Measurements from ENCODE around the gene TELO2. TPM values are rescaled to one million over a fixed set of nuclear protein-coding genes. Genes with fewer than 3 reads are reported as not detected.
"Not testable (repeated sequence)": the region's sequence is repeated elsewhere in the genome, so short reads cannot be mapped to it uniquely, and the experiment has no call there.

TELO2 gene
- total and polyA plus RNA-seq, 5 experiments from 2014 or later: 9.8 to 51.5 (median 18.1) TPM

DNA sequence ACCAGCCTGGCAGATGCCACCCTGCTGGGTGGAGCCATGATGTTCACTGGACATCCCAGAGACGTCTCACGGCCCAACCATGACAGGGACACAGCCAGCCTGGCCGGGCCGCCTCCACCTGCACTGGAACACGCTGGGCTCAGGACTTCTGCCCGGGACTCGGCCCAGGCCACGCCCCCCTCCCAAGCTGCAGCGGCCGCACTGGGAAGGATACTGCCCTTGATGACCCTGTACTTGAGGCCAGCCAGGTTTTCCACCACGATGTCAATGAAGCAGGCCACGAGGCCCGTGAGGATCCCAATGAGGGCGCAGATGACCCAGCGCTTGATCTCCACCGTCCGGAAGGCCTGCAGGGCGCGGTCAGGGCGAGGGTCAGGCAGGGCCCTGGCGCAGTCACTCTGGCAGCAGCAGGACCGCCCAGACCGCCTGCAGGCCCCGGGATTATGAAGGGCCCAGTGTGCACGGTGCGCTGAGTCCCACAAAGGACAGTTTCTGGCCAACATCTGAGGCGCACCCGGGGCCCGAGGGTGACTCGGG, 32.5 kb upstream of the TELO2 start:
- no peak for DNase-seq
- POLR2A ChIA-PET: no interaction called here
- peaks cover 0 to 7% (median 4%) of the 10 kb centered on the region in 4 donors for H3K4me1 Mint-ChIP-seq
- no peaks in the 10 kb centered on the region for H3K9me3 Mint-ChIP-seq
- H3K27me3 Mint-ChIP-seq: no peaks in the 10 kb centered on the region
- H3K4me3 Mint-ChIP-seq: no peak overlapping the region
- peaks cover 0 to 58% (median 3%) of the 10 kb centered on the region in 3 donors for H3K36me3 Mint-ChIP-seq
- no peak for ATAC-seq
- H3K27ac Mint-ChIP-seq: no peak overlapping the region

DNA sequence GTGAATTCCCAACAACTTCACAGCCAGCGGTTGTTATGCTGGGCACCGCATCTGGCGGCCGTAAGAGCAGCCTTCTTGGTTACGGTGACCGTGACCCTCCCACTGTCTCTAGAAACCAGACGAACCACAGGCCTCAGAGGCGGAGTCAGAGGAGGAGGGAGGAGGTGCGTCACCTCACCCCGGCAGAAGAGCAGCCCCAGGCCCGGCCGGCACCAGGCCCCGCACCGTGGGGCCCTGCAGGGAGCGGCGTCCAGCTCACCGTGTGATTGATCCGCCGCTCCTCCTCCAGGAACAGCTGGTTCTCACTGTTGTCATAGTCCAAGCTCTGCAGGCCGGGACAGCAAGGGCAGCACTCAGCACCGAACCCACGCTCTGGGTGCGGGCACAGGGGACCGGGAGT, 32.0 kb upstream of the TELO2 start:
- ATAC-seq: no peak
- no peaks in the 10 kb centered on the region for H3K9me3 Mint-ChIP-seq

DNA sequence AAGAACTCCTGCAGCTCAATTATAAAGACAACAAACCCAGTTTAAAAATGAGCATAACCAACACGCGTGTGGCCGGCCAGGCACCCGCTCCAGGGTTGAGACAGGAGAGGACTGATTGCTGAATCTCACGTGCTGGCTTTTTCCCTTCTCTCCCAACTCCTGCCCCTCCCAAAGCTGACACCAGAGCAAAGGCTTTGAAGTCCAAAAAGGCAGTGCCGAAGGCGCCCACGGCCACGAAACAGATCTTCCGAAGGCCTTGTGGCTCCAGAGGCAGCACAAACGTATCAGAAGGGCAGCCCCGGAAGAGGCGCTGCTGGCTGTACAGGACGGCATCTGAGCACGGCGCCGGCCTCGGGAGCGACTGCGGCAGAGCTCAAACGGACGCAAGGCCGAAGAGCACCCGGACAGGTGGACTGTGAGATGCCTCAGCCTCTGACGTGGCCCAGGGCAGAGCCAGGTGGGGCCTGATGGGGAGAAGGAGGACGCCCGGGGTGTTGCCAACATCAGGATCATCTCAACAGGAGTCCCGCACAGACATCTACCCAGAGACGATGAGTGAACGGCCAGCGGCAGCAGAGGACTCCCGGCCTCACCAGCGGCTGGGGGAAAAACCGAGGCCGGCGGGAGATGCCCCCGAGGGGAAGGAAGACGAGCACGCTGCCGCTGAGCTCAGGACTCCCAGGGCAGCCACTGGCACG, 28.8 kb upstream of the TELO2 start:
- ATAC-seq (no peak), DNase-seq (no peak)
- POLR2A ChIA-PET: no interaction called here
- no peaks in the 10 kb centered on the region for H3K9me3 Mint-ChIP-seq
- peaks cover 0 to 42% (median 3%) of the 10 kb centered on the region in 3 donors for H3K36me3 Mint-ChIP-seq
- no peaks in the 10 kb centered on the region for H3K27me3 Mint-ChIP-seq
- peak overlapping the region in 1 of 10 donors; percentile 20 for H3K27ac Mint-ChIP-seq
- no peak overlapping the region for H3K4me3 Mint-ChIP-seq
- peaks cover 0 to 16% (median 10%) of the 10 kb centered on the region in 4 donors for H3K4me1 Mint-ChIP-seq

More for the DNA sequence above, 32.0 kb upstream of the TELO2 start:
- Mint-ChIP-seq H3K4me1 (peaks cover 0 to 7% (median 4%) of the 10 kb centered on the region in 4 donors), H3K27me3 (no peaks in the 10 kb centered on the region), H3K36me3 (peaks cover 0 to 58% (median 3%) of the 10 kb centered on the region in 3 donors), H3K27ac (no peak overlapping the region), H3K4me3 (no peak overlapping the region)
- DNase-seq: no peak
- POLR2A ChIA-PET: no interaction called here

DNA sequence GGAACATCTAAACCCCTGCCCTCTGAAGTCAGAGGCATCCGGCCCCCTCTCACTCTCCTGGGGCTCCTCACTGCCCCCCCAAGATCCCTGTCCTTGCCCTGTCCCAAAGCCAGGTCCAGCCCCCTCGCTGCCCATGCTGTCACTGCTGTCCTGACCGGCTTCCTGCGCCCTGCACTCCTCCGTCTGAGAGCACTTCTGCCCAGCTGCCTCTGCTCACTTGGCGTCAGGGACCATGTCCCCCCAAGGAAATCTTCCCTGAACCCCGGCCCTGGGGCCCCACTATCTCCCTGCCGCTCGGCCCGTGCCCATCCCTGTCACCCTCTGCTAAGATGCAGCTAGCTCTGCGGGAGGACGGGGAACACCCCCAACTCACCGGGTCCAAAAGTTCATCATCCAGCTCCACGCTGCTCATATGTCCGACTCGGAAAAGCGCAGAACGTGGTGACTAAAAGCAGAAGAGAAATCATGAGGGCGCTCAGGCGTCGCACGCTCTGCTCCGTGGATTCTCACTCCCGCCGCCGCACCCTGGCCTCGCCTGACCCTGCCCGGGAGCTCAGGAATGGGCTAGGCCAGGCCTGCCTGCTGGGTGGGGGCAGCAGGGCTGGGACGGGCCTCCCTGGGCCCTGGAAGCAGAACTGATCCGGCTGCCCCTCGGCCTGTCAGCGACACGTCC, 28.1 kb upstream of the TELO2 start:
- H3K36me3 Mint-ChIP-seq: peaks cover 0 to 38% (median 3%) of the 10 kb centered on the region in 3 donors
- POLR2A ChIA-PET: interaction anchor here (0.5 to 1.4 kb wide), 2 partner anchors 13 to 199 kb away, joined by 4 read pairs; no protein-coding TSS in a partner anchor
- no peak for DNase-seq
- H3K27me3 Mint-ChIP-seq: no peaks in the 10 kb centered on the region
- H3K4me1 Mint-ChIP-seq: peaks cover 3 to 22% (median 16%) of the 10 kb centered on the region in 4 donors
- no peaks in the 10 kb centered on the region for H3K9me3 Mint-ChIP-seq
- no peak overlapping the region for H3K4me3 Mint-ChIP-seq
- H3K27ac Mint-ChIP-seq: no peak overlapping the region
- ATAC-seq: no peak

DNA sequence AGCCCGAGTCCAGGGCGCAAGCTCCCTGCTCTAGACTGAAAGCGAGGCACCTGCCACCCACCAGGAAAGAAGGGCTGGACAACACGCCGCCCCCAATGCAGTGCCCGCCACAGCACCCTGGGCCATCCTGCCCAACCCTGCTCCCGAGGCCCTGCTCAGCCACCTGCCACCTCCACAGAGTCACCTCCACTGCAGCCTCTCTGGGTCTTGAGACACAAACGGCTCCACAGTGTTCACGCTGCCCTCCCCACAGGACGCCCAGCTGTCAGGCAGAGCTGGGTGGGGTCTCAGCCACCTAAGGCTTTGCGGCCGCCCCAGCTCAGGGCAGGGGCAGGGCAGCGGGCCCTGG, 27.6 kb upstream of the TELO2 start:
- no peak overlapping the region for H3K27ac Mint-ChIP-seq
- ATAC-seq: no peak

DNA sequence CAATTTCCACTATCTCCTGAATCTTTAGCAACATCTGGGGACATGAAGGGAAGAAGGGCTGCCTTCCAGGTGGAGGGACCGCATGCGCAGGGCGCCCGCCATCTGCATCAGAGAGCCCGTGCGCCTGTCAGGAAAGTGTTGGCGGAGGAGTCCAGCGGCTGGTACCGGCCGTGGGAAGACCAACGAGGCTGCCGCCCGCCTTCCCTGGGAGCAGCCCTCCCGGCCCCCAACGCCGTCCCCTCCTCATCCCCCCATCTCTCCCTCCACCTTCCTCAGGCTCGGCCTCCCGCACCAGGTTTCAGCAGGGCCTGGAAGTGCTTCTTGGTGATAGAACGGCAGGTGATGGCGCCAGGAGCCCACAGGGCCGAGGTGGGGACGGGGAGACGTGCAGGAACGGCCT, 27.1 kb upstream of the TELO2 start:
- Mint-ChIP-seq H3K27me3 (no peaks in the 10 kb centered on the region), H3K36me3 (peaks cover 0 to 29% (median 3%) of the 10 kb centered on the region in 3 donors), H3K4me3 (no peak overlapping the region), H3K9me3 (no peaks in the 10 kb centered on the region), H3K27ac (no peak overlapping the region), H3K4me1 (peaks cover 8 to 32% (median 25%) of the 10 kb centered on the region in 4 donors)
- ATAC-seq (no peak), DNase-seq (no peak)
- POLR2A ChIA-PET: interaction anchor here (1.4 kb wide), 1 partner anchor 12 kb away, joined by 4 read pairs; no protein-coding TSS in a partner anchor

More for the DNA sequence above, 27.6 kb upstream of the TELO2 start:
- DNase-seq: no peak
- peaks cover 0 to 34% (median 3%) of the 10 kb centered on the region in 3 donors for H3K36me3 Mint-ChIP-seq
- no peaks in the 10 kb centered on the region for H3K27me3 Mint-ChIP-seq
- H3K4me1 Mint-ChIP-seq: peaks cover 5 to 27% (median 20%) of the 10 kb centered on the region in 4 donors
- POLR2A ChIA-PET: interaction anchor here (0.5 to 1.4 kb wide), 2 partner anchors 12 to 199 kb away, joined by 4 read pairs; no protein-coding TSS in a partner anchor
- H3K4me3 Mint-ChIP-seq: no peak overlapping the region
- no peaks in the 10 kb centered on the region for H3K9me3 Mint-ChIP-seq

DNA sequence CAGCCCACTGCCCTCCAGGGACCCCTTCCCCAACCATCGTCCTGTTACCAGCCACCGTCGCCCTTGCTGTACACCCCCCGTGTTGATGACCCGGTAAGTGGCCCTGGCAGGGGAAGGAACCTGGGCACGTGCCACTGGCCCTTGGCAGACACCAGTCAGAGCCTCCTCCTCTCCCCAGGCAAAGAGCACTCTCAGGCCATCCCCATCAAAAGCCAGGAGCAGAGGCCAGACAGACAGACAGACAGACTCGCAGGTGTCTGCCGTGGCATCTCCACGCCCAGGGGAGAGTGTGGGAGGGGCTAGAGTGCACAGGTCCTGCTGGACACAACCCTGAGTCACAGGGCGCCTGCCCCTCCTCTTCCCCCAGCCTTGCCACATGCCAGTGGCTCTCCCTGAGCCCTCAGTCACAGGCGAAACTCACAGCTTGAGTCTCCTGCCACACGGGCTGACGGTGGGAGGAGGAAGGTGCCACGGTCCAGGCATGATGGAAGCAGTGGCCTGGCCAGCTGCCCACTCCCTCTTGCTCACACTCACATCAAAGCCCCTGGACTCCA, 26.1 kb upstream of the TELO2 start:
- Mint-ChIP-seq H3K4me1 (peaks cover 12 to 40% (median 34%) of the 10 kb centered on the region in 4 donors), H3K9me3 (no peaks in the 10 kb centered on the region), H3K4me3 (no peak overlapping the region), H3K27ac (no peak overlapping the region), H3K27me3 (no peaks in the 10 kb centered on the region), H3K36me3 (peaks cover 0 to 21% (median 0%) of the 10 kb centered on the region in 3 donors)
- DNase-seq: no peak
- no peak for ATAC-seq
- POLR2A ChIA-PET: no interaction called here

DNA sequence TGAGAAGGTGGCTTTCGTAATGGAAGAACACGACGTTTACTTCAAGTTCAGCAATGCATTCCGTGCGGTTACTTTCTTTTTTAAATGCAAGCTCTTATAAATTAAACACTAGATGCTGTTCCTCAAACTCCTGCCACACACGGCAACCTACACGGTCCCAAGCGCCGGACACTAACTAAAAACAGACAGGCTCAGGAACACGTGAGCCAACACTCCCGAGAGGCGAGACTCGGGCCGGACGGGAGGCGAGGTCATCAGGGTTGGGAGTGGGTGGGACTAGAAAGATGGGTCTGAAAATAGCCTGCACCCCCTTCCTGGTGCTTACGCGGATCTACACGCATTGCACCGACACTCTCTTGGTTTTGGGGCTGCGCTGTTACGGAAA, 24.7 kb upstream of the TELO2 start:
- DNase-seq (no peak), ATAC-seq (no peak)
- POLR2A ChIA-PET: no interaction called here
- no peaks in the 10 kb centered on the region for H3K9me3 Mint-ChIP-seq
- H3K4me1 Mint-ChIP-seq: peaks cover 18 to 53% (median 43%) of the 10 kb centered on the region in 4 donors
- peaks cover 0 to 9% (median 0%) of the 10 kb centered on the region in 3 donors for H3K36me3 Mint-ChIP-seq
- H3K27me3 Mint-ChIP-seq: no peaks in the 10 kb centered on the region
- H3K27ac Mint-ChIP-seq: peak overlapping the region in 1 of 10 donors; percentile 65
- H3K4me3 Mint-ChIP-seq: no peak overlapping the region

DNA sequence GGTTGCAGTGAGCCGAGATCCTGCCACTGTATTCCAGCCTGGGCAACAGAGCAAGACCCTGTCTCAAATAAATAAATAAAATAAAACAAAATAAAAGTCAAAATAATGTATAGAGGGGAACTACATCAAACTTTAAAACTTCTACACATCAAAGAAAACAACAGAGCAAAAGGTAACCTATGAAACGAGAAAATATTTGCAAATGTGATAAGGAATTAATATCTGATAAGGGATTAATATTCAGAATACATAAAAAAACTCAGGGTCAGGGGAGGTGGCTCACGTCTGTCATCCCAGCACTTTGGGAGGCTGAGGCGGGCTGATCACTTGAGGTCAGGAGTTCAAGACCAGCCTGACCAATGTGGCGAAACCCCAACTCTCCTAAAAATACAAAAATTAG, 24.0 kb upstream of the TELO2 start:
- H3K4me3 Mint-ChIP-seq, DNase-seq, POLR2A ChIA-PET, H3K27me3 Mint-ChIP-seq, H3K36me3 Mint-ChIP-seq, H3K27ac Mint-ChIP-seq, ATAC-seq, H3K9me3 Mint-ChIP-seq: not testable (repeated sequence)
- peaks cover 19 to 56% (median 49%) of the 10 kb centered on the region in 4 donors for H3K4me1 Mint-ChIP-seq

DNA sequence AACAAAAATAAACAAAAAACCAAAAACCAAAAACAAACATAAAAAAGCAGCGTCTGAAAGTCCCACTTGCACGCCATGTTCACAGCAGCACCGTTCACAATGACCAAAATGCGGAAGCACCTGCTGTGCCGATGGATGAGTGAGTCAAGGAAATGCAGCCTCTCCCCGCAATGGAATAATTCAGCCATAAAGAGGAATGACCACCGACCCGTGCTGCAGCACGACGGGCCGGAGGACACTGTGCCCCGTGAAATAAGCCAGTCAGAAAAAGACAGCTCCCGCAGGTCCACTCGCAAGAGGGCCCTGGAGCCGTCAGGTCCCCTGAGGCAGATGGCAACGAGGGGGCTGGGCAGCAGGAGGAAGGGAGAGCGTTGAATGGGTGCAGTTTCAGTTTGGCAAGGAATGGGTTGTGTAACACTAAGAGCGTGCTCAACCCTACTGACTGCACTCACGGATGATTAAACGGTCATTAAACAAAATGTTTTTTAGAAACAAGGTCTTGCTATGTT, 23.4 kb upstream of the TELO2 start:
- peak overlapping the region in 4 of 10 donors; percentile 66 to 77 (median 72) for H3K27ac Mint-ChIP-seq
- ATAC-seq: no peak
- POLR2A ChIA-PET: no interaction called here
- no peaks in the 10 kb centered on the region for H3K9me3 Mint-ChIP-seq
- peaks cover 19 to 57% (median 50%) of the 10 kb centered on the region in 4 donors for H3K4me1 Mint-ChIP-seq
- H3K27me3 Mint-ChIP-seq: no peaks in the 10 kb centered on the region
- peak overlapping the region in 4 of 10 donors; percentile 11 to 85 (median 43) for H3K4me3 Mint-ChIP-seq
- no peak for DNase-seq
- H3K36me3 Mint-ChIP-seq: peaks cover 0 to 3% (median 0%) of the 10 kb centered on the region in 3 donors

DNA sequence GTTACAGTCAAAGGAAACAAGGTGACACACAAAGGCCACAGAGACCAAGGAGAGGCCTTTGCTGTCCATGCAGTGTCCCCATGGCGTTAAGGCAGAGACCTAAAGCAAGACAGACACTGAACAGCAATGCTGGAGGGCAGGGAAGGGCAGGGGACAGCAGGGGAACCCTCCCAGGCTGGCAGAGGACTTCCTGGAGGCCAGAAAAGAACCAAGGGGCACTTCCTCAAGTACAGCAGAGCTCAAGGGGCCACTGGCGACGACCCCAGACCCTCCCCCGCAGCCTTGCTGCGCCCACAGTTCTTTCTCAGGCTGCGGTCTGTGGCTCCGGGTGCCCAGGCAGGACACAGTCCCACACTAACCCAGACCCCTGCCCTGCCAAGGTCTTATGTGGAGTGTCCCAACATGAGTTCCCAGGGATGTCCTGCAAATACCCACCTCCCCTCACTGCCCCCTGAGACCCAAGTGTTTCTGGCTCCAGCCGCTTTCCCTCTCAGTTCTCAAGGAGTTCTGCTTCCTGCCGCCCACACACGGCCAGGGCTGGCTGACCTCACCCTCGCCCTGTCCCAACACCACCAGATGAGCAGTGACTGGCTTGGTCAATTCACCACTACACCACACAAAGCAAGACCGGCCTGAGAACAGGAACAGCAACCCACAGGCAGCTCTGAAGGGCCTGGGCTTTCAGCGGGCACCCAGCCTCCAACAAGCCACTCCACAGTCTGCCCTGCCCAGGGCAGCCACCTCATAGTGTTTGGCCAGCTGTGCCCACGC, 22.5 kb upstream of the TELO2 start:
- no peaks in the 10 kb centered on the region for H3K9me3 Mint-ChIP-seq
- ATAC-seq: no peak
- POLR2A ChIA-PET: interaction anchor here (1.3 to 1.4 kb wide), 2 partner anchors 16 to 22 kb away, joined by 3 read pairs; partner anchors contain the start of gene TELO2
- peak overlapping the region in 8 of 10 donors; percentile 29 to 76 (median 60) for H3K27ac Mint-ChIP-seq
- H3K27me3 Mint-ChIP-seq: no peaks in the 10 kb centered on the region
- peak overlapping the region in 5 of 10 donors; percentile 26 to 71 (median 45) for H3K4me3 Mint-ChIP-seq
- peaks cover 22 to 58% (median 51%) of the 10 kb centered on the region in 4 donors for H3K4me1 Mint-ChIP-seq
- DNase-seq: no peak
- no peaks in the 10 kb centered on the region for H3K36me3 Mint-ChIP-seq

Data from naive thymus-derived CD8-positive, alpha-beta T cell (primary cell).